Subcutaneous abdominal adipose tissue (tissue), 5 donors: ENCODE results near the gene IL1RAPL1.

Experiments
- H3K27ac ChIP-seq: one replicate; pipeline ENCODE4 v1.7.0; 2013; ENCODE audit warnings: low read depth, mild to moderate bottlenecking, inconsistent platforms, low read length, moderate library complexity
- H3K27me3 ChIP-seq, 5 donors: one replicate each; pipeline ENCODE4 v1.7.0; 2013; ENCODE audit warnings: low read length in 5 of 5, inconsistent platforms in 1 of 5; ENCODE audit not compliant: control insufficient read depth in 5 of 5, insufficient read depth in 4 of 5
- H3K36me3 ChIP-seq, 5 donors: one replicate each; pipeline ENCODE4 v1.7.0; 2013; ENCODE audit warnings: low read length in 5 of 5; ENCODE audit not compliant: control insufficient read depth in 5 of 5, insufficient read depth in 5 of 5
- H3K4me1 ChIP-seq, 5 donors: one replicate each; pipeline ENCODE4 v1.7.0; 2013; ENCODE audit warnings: low read length in 5 of 5, mild to moderate bottlenecking in 3 of 5, moderate library complexity in 1 of 5; ENCODE audit not compliant: control insufficient read depth in 5 of 5, insufficient read depth in 5 of 5
- H3K4me3 ChIP-seq, 5 donors: one replicate each; pipeline ENCODE4 v1.7.0; 2013; ENCODE audit warnings: low read length in 5 of 5, low read depth in 1 of 5
- H3K9ac ChIP-seq, 5 donors: one replicate each; pipeline ENCODE4 v1.7.0; 2013; ENCODE audit warnings: low read length in 5 of 5, mild to moderate bottlenecking in 4 of 5, moderate library complexity in 3 of 5
- H3K9me3 ChIP-seq, 5 donors: one replicate each; pipeline ENCODE4 v1.7.0; 2013; ENCODE audit warnings: low read length in 5 of 5; ENCODE audit not compliant: control insufficient read depth in 5 of 5
- donor health status: healthy.
- donor health status: healthy.
- donor health status: healthy.
- donor health status: healthy.
- donor health status: healthy.

Gene IL1RAPL1

GRCh38 chrX:29581223-29581622 lies 994.0 kb downstream of the IL1RAPL1 start:
- no peaks in the 10 kb centered on the region for H3K4me1 ChIP-seq
- H3K4me3 ChIP-seq, result no peak overlapping the region

GRCh38 chrX:29587107-29587506 lies 999.9 kb downstream of the IL1RAPL1 start:
- no peak overlapping the region for H3K27ac ChIP-seq
- no peaks in the 10 kb centered on the region for H3K27me3 ChIP-seq
- no peak overlapping the region for H3K4me3 ChIP-seq
- H3K9me3 ChIP-seq, result no peaks in the 10 kb centered on the region
- no peaks in the 10 kb centered on the region for H3K36me3 ChIP-seq
- no peak overlapping the region for H3K9ac ChIP-seq
- H3K4me1 ChIP-seq, result no peaks in the 10 kb centered on the region

More at GRCh38 chrX:29581223-29581622, 994.0 kb downstream of the IL1RAPL1 start:
- no peak overlapping the region for H3K9ac ChIP-seq
- H3K36me3 ChIP-seq, result no peaks in the 10 kb centered on the region
- H3K9me3 ChIP-seq, result no peaks in the 10 kb centered on the region
- no peak overlapping the region for H3K27ac ChIP-seq
- H3K27me3 ChIP-seq, result no peaks in the 10 kb centered on the region

GRCh38 chrX:29590921-29591320 lies 1003.7 kb downstream of the IL1RAPL1 start:
- H3K4me1 ChIP-seq, result no peaks in the 10 kb centered on the region
- H3K9ac ChIP-seq, result no peak overlapping the region
- peaks cover 0 to 2% (median 0%) of the 10 kb centered on the region in 5 donors for H3K9me3 ChIP-seq
- no peak overlapping the region for H3K27ac ChIP-seq
- no peaks in the 10 kb centered on the region for H3K27me3 ChIP-seq
- no peaks in the 10 kb centered on the region for H3K36me3 ChIP-seq
- no peak overlapping the region for H3K4me3 ChIP-seq

GRCh38 chrX:29604381-29604780 lies 1017.1 kb downstream of the IL1RAPL1 start:
- no peak overlapping the region for H3K27ac ChIP-seq
- no peak overlapping the region for H3K9ac ChIP-seq
- H3K4me3 ChIP-seq, result no peak overlapping the region
- H3K36me3 ChIP-seq, result no peaks in the 10 kb centered on the region
- H3K9me3 ChIP-seq, result no peaks in the 10 kb centered on the region
- peaks cover 0 to 7% (median 2%) of the 10 kb centered on the region in 5 donors for H3K27me3 ChIP-seq
- no peaks in the 10 kb centered on the region for H3K4me1 ChIP-seq

GRCh38 chrX:29617276-29617675 lies 1030.0 kb downstream of the IL1RAPL1 start:
- H3K9ac ChIP-seq, result no peak overlapping the region
- no peaks in the 10 kb centered on the region for H3K9me3 ChIP-seq
- H3K4me1 ChIP-seq, result peaks cover 0 to 3% (median 0%) of the 10 kb centered on the region in 5 donors
- no peak overlapping the region for H3K4me3 ChIP-seq
- H3K36me3 ChIP-seq, result no peaks in the 10 kb centered on the region
- no peak overlapping the region for H3K27ac ChIP-seq
- H3K27me3 ChIP-seq, result no peaks in the 10 kb centered on the region

GRCh38 chrX:29617725-29618124 lies 1030.5 kb downstream of the IL1RAPL1 start:
- Histone ChIP-seq H3K9ac (no peak overlapping the region), H3K4me1 (peaks cover 0 to 3% (median 0%) of the 10 kb centered on the region in 5 donors), H3K36me3 (no peaks in the 10 kb centered on the region), H3K27ac (no peak overlapping the region), H3K4me3 (no peak overlapping the region), H3K9me3 (no peaks in the 10 kb centered on the region), H3K27me3 (no peaks in the 10 kb centered on the region)

GRCh38 chrX:29627833-29628232 lies 1040.6 kb downstream of the IL1RAPL1 start:
- no peak overlapping the region for H3K4me3 ChIP-seq
- H3K27ac ChIP-seq, result no peak overlapping the region
- no peaks in the 10 kb centered on the region for H3K36me3 ChIP-seq
- no peak overlapping the region for H3K9ac ChIP-seq
- H3K9me3 ChIP-seq, result no peaks in the 10 kb centered on the region
- H3K4me1 ChIP-seq, result no peaks in the 10 kb centered on the region
- H3K27me3 ChIP-seq, result peaks cover 0 to 4% (median 0%) of the 10 kb centered on the region in 5 donors

- H3K4me3 ChIP-seq, result no peak overlapping the region
- no peaks in the 10 kb centered on the region for H3K27me3 ChIP-seq
- H3K9ac ChIP-seq, result no peak overlapping the region
- H3K4me1 ChIP-seq, result no peaks in the 10 kb centered on the region
- H3K27ac ChIP-seq, result no peak overlapping the region
- no peaks in the 10 kb centered on the region for H3K36me3 ChIP-seq
- H3K9me3 ChIP-seq, result peaks cover 0 to 3% (median 0%) of the 10 kb centered on the region in 5 donors
Observed at GRCh38 chrX:29634516-29634915, 1047.3 kb downstream of the IL1RAPL1 start.

GRCh38 chrX:29636331-29636730 lies 1049.1 kb downstream of the IL1RAPL1 start:
- H3K27me3 ChIP-seq, result peaks cover 0 to 5% (median 0%) of the 10 kb centered on the region in 5 donors

GRCh38 chrX:29640106-29640505 lies 1052.9 kb downstream of the IL1RAPL1 start:
- H3K36me3 ChIP-seq, result no peaks in the 10 kb centered on the region
- H3K4me3 ChIP-seq, result no peak overlapping the region
- no peak overlapping the region for H3K27ac ChIP-seq
- peaks cover 0 to 3% (median 0%) of the 10 kb centered on the region in 5 donors for H3K9me3 ChIP-seq
- H3K9ac ChIP-seq, result no peak overlapping the region
- no peaks in the 10 kb centered on the region for H3K4me1 ChIP-seq
- H3K27me3 ChIP-seq, result peaks cover 0 to 5% (median 0%) of the 10 kb centered on the region in 5 donors

More at GRCh38 chrX:29636331-29636730, 1049.1 kb downstream of the IL1RAPL1 start:
- Histone ChIP-seq H3K4me1 (no peaks in the 10 kb centered on the region), H3K9me3 (peaks cover 0 to 3% (median 0%) of the 10 kb centered on the region in 5 donors), H3K27ac (no peak overlapping the region), H3K36me3 (no peaks in the 10 kb centered on the region), H3K4me3 (no peak overlapping the region), H3K9ac (no peak overlapping the region)
